ENCODE measurements around the gene SRGAP3.

DNA sequence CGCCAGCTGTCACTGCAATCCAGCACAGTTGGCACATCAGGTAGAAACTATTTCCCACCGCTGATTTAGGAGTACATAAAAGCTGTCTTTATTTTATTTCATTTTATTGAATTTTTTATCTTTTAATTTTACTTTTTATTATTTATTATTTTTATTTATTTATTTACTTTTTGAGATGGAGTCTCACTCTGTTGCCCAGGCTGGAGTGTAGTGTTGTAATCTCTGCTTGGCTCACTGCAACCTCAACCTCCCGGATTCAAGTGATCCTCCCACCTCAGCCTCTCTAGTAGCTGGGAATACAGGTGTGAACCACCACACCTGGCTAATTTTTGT, 31.0 kb downstream of the SRGAP3 start:
- TF ChIP-seq, protein P1, sequence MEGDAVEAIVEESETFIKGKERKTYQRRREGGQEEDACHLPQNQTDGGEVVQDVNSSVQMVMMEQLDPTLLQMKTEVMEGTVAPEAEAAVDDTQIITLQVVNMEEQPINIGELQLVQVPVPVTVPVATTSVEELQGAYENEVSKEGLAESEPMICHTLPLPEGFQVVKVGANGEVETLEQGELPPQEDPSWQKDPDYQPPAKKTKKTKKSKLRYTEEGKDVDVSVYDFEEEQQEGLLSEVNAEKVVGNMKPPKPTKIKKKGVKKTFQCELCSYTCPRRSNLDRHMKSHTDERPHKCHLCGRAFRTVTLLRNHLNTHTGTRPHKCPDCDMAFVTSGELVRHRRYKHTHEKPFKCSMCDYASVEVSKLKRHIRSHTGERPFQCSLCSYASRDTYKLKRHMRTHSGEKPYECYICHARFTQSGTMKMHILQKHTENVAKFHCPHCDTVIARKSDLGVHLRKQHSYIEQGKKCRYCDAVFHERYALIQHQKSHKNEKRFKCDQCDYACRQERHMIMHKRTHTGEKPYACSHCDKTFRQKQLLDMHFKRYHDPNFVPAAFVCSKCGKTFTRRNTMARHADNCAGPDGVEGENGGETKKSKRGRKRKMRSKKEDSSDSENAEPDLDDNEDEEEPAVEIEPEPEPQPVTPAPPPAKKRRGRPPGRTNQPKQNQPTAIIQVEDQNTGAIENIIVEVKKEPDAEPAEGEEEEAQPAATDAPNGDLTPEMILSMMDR (IDR thresholded peaks at IDR 0.05), result no peak
- TF ChIP-seq EZH2 (IDR thresholded peaks at IDR 0.05; ENCODE audit: borderline replicate concordance, insufficient read depth, low read depth, low read length, poor library complexity, severe bottlenecking), result no peak

Data from B cell (primary cell).